ENCODE data around the gene SYNGR2.

SYNGR2 gene, protein sequence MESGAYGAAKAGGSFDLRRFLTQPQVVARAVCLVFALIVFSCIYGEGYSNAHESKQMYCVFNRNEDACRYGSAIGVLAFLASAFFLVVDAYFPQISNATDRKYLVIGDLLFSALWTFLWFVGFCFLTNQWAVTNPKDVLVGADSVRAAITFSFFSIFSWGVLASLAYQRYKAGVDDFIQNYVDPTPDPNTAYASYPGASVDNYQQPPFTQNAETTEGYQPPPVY

GRCh38 chr17:78168242-78168902 is at the start of gene SYNGR2:
Gene SYNGR2, plus strand, starts transcription at chr17:78168581. Its CDS starts 36 bp downstream, at chr17:78168617.
- ATAC-seq (replicated peaks) (peak; percentile 58 to 69), DNase-seq (peak; percentile 89)
- H3K27ac Mint-ChIP-seq = peak within 1 kb of the TSS; percentile 98
- peaks cover 52 to 59% of the 10 kb centered on the region in 2 donors for H3K36me3 Mint-ChIP-seq
- H3K4me3 Mint-ChIP-seq = peak within 1 kb of the TSS; percentile 91 to 93
- no peaks in the 10 kb centered on the region for H3K9me3 Mint-ChIP-seq
- peaks cover 44 to 81% of the 10 kb centered on the region in 2 donors for H3K4me1 Mint-ChIP-seq
- no peaks in the 10 kb centered on the region for H3K27me3 Mint-ChIP-seq

DNA sequence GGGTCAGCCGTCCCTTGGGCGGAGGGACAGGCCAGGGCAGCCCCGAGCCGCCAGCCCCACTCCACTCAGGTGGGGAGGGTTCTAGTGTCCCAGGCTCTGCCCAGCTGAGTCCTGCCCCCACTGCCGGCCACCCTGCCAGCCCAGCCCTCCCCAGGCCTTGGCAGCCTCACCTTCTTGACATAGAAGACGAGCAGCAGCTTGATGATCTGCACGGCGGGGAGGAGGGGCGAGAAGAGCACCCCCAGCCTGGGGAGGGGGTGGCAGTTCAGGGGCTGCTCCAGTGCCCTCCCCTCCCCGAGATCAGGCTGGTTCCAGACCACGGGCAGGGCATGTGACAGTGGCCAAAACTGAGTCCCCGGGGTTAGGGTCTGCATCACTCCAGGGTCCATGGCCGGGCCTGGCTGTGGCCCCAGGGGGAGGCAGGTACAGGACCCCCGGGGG is 49.6 kb upstream of the SYNGR2 start:
- DNase-seq (no peak), ATAC-seq (replicated peaks) (no peak)
- H3K4me3 Mint-ChIP-seq = no peak overlapping the region
- H3K36me3 Mint-ChIP-seq = peaks cover 70 to 78% of the 10 kb centered on the region in 2 donors
- H3K27ac Mint-ChIP-seq = peak overlapping the region; percentile 83
- no peaks in the 10 kb centered on the region for H3K27me3 Mint-ChIP-seq
- H3K4me1 Mint-ChIP-seq = peaks cover 52 to 77% of the 10 kb centered on the region in 2 donors
- no peaks in the 10 kb centered on the region for H3K9me3 Mint-ChIP-seq

GRCh38 chr17:78120537-78120936 is 47.8 kb upstream of the SYNGR2 start:
- ATAC-seq (replicated peaks) (no peak), DNase-seq (no peak)
- no peaks in the 10 kb centered on the region for H3K9me3 Mint-ChIP-seq
- peaks cover 54 to 78% of the 10 kb centered on the region in 2 donors for H3K4me1 Mint-ChIP-seq
- peak overlapping the region; percentile 98 for H3K27ac Mint-ChIP-seq
- peak overlapping the region; percentile 32 to 46 for H3K4me3 Mint-ChIP-seq
- H3K36me3 Mint-ChIP-seq = peaks cover 68 to 74% of the 10 kb centered on the region in 2 donors
- H3K27me3 Mint-ChIP-seq = no peaks in the 10 kb centered on the region

GRCh38 chr17:78120971-78121800 is 47.2 kb upstream of the SYNGR2 start:
- ATAC-seq (replicated peaks) = no peak
- DNase-seq = no peak
- peak overlapping the region; percentile 81 to 97 for H3K4me3 Mint-ChIP-seq
- H3K27ac Mint-ChIP-seq = peak overlapping the region; percentile 98
- no peaks in the 10 kb centered on the region for H3K9me3 Mint-ChIP-seq
- H3K4me1 Mint-ChIP-seq = peaks cover 58 to 84% of the 10 kb centered on the region in 2 donors
- H3K27me3 Mint-ChIP-seq = no peaks in the 10 kb centered on the region
- peaks cover 72 to 80% of the 10 kb centered on the region in 2 donors for H3K36me3 Mint-ChIP-seq

- ATAC-seq (replicated peaks) (no peak), DNase-seq (peak; percentile 0)
- Mint-ChIP-seq H3K9me3 (no peaks in the 10 kb centered on the region), H3K27me3 (no peaks in the 10 kb centered on the region), H3K36me3 (peaks cover 71 to 83% of the 10 kb centered on the region in 2 donors), H3K4me3 (peak overlapping the region; percentile 81 to 97), H3K4me1 (peaks cover 62 to 89% of the 10 kb centered on the region in 2 donors), H3K27ac (peak overlapping the region; percentile 98)
Measured at GRCh38 chr17:78121801-78122215, 46.6 kb upstream of the SYNGR2 start.

- DNase-seq (peak; percentile 12), ATAC-seq (replicated peaks) (no peak)
- Mint-ChIP-seq H3K4me3 (peak overlapping the region; percentile 81 to 97), H3K9me3 (no peaks in the 10 kb centered on the region), H3K4me1 (peaks cover 64 to 89% of the 10 kb centered on the region in 2 donors), H3K27ac (peak overlapping the region; percentile 98), H3K36me3 (peaks cover 71 to 84% of the 10 kb centered on the region in 2 donors), H3K27me3 (no peaks in the 10 kb centered on the region)
Measured at GRCh38 chr17:78122216-78122930, 46.0 kb upstream of the SYNGR2 start.

DNA sequence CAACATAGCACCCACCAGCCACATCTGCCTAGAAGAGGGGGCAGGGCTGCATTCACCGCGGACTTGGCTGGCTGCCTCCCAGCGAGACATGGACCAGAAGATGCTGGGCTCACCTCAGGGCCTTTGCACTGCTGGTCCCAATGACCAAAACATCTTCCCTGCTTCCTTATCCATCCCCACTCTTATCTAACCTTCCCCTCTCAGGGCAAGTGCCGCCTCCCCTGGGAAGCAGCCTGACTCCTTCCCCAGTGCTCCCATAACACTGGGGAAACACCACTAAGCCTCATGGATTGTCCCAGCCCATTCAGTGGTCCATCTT is 45.5 kb upstream of the SYNGR2 start:
- Mint-ChIP-seq H3K27ac (peak overlapping the region; percentile 98), H3K36me3 (peaks cover 71 to 84% of the 10 kb centered on the region in 2 donors), H3K4me1 (peaks cover 68 to 89% of the 10 kb centered on the region in 2 donors), H3K9me3 (no peaks in the 10 kb centered on the region), H3K27me3 (no peaks in the 10 kb centered on the region), H3K4me3 (peak overlapping the region; percentile 81 to 97)
- DNase-seq = no peak
- ATAC-seq (replicated peaks) = no peak

DNA sequence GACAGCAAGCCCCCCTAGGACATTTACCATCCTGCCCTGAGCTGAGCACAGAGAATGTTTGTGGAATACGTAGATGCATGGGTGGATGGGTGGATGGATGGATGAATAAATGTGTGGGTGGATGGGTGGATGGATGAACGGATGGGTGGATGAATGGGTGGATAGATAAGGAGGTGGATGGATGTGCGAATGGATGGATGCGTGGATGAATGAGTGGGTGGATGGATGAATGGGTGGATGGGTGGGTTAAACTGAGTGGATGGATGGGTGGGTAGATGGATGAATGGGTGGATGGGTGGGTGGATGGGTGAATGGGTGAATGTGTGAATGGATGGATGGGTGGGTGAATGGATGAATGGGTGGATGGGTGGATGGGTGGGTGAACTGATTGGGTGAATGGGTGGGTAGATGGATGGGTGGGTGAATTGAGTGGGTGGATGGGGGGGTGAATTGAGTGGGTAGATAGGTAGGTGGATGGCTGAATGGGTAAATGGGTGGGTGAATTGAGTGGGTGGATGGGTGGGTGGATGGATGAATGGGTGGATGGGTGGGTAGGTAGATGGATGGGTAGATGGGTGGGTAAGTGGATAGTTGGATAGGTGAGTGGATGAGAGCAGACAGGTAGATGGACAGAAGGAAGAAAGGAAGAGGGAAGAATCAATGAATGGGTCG is 45.0 kb upstream of the SYNGR2 start:
- peak overlapping the region; percentile 98 for H3K27ac Mint-ChIP-seq
- DNase-seq (no peak), ATAC-seq (replicated peaks) (no peak)
- H3K4me1 Mint-ChIP-seq = peaks cover 68 to 87% of the 10 kb centered on the region in 2 donors
- H3K4me3 Mint-ChIP-seq = peak overlapping the region; percentile 81 to 97
- peaks cover 69 to 81% of the 10 kb centered on the region in 2 donors for H3K36me3 Mint-ChIP-seq
- no peaks in the 10 kb centered on the region for H3K27me3 Mint-ChIP-seq
- H3K9me3 Mint-ChIP-seq = no peaks in the 10 kb centered on the region

DNA sequence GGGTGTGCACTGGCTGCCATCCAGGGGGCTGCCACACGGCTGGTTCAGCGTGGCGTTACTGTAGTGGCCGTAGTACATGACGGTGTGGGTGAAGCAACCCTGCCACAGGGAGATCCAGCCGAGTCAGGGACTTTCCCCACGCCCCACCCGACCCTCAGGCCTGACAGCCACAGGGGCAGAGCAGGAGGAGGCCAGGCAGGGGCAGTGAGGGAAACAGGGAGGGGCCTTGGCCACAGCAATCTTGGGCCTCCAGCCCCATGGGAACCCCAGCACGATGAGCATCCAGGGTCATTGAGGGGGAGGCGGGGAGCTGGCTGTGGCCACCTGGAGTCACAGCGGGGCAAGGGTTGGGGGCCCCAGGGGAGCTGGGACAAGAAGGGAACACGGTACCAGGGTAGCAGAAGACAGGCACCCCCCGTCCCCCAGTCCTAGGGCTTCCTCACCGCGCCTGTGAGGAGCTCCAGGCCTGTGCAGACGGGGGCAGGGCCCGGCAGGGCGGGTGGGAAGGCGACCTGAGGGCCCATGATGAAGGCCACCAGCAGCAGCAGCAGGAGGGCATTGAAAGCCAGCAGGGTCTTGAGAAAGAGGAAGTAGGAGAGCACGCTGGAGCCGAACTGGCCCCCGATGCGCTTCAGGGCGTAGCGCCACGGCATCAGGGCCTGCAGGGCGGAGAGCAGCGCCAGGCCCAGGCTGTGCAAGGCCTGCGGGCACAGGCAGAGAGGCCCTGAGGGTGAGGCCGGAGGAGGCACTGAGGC is 44.1 kb upstream of the SYNGR2 start:
- DNase-seq (peak; percentile 82), ATAC-seq (replicated peaks) (peak; percentile 51 to 55)
- Mint-ChIP-seq H3K9me3 (no peaks in the 10 kb centered on the region), H3K27me3 (no peaks in the 10 kb centered on the region), H3K4me1 (peaks cover 72 to 89% of the 10 kb centered on the region in 2 donors), H3K27ac (peak overlapping the region; percentile 98), H3K4me3 (peak overlapping the region; percentile 81 to 97), H3K36me3 (peaks cover 68 to 80% of the 10 kb centered on the region in 2 donors)

- peaks cover 67 to 84% of the 10 kb centered on the region in 2 donors for H3K36me3 Mint-ChIP-seq
- ATAC-seq (replicated peaks) = peak in 1 of 2 donors; percentile 0
- H3K9me3 Mint-ChIP-seq = no peaks in the 10 kb centered on the region
- H3K4me3 Mint-ChIP-seq = peak overlapping the region; percentile 95 to 97
- H3K4me1 Mint-ChIP-seq = peaks cover 75 to 92% of the 10 kb centered on the region in 2 donors
- peak overlapping the region; percentile 98 for H3K27ac Mint-ChIP-seq
- no peaks in the 10 kb centered on the region for H3K27me3 Mint-ChIP-seq
- DNase-seq = no peak
Measured at GRCh38 chr17:78124836-78125137, 43.6 kb upstream of the SYNGR2 start.

- ATAC-seq (replicated peaks) (no peak), DNase-seq (peak; percentile 36)
- no peaks in the 10 kb centered on the region for H3K27me3 Mint-ChIP-seq
- no peaks in the 10 kb centered on the region for H3K9me3 Mint-ChIP-seq
- peak overlapping the region; percentile 98 for H3K27ac Mint-ChIP-seq
- H3K36me3 Mint-ChIP-seq = peaks cover 67 to 84% of the 10 kb centered on the region in 2 donors
- peak overlapping the region; percentile 95 to 97 for H3K4me3 Mint-ChIP-seq
- H3K4me1 Mint-ChIP-seq = peaks cover 78 to 95% of the 10 kb centered on the region in 2 donors
Measured at GRCh38 chr17:78125138-78125913, 43.1 kb upstream of the SYNGR2 start.

Data from stimulated activated naive B cell treated with anti-CD40 and anti-IgM and Interleukin-4, amounts not matched to agents 10 μg/mL and 1 μg/mL and 100 μg/mL, for 72 hours (primary cell).